Common myeloid progenitor, CD34-positive (primary cell): ENCODE data around the gene CELA2A.
"Not testable (repeated sequence)": the region's sequence is repeated elsewhere in the genome, so short reads cannot be mapped to it uniquely, and the experiment has no call there.

ENCODE experiments used
- CTCF ChIA-PET: fragments of 350-600 bp; sonication (Branson Sonifier 250); formaldehyde crosslinking; loops from one replicate; lab custom pipeline; 2021; ENCODE audit warnings: antibody characterized with exemption; lab: Charles Lee
- POLR2A ChIA-PET: fragments of 350-600 bp; sonication (Branson Sonifier 250); formaldehyde crosslinking; loops from one replicate; lab custom pipeline; 2021; ENCODE audit warnings: antibody characterized with exemption; lab: Charles Lee
- DNase-seq, 3 donors: peaks; one replicate each; pipeline versions ENCODE4 v3.0.0 to v3.0.0-alpha.2; 2013
- H3K27ac ChIP-seq, 2 experiments: 1 replicate in 1 of 2; 2 replicates in 1 of 2; pipeline ENCODE4 v1.7.0; 2013; ENCODE audit warnings: inconsistent platforms in 2 of 2, low read length in 2 of 2, mild to moderate bottlenecking in 2 of 2, low read depth in 1 of 2, moderate library complexity in 1 of 2; ENCODE audit not compliant: severe bottlenecking in 2 of 2, insufficient read depth in 1 of 2, poor library complexity in 1 of 2
- H3K27me3 ChIP-seq, 5 experiments: replicated peaks in 2 of 5; 1 replicate in 3 of 5; 2 replicates in 2 of 5; pipeline versions ENCODE4 v1.6.1 to v1.7.0; 2013; ENCODE audit warnings: low read length in 4 of 5, mild to moderate bottlenecking in 2 of 5, moderate library complexity in 2 of 5, inconsistent platforms in 1 of 5; ENCODE audit not compliant: insufficient read depth in 5 of 5, control insufficient read depth in 4 of 5
- H3K36me3 ChIP-seq, 4 experiments: 1 replicate in 2 of 4; 2 replicates in 2 of 4; pipeline versions ENCODE4 v1.6.1 to v1.7.0; 2013; ENCODE audit warnings: low read length in 3 of 4, control low read depth in 1 of 4, mild to moderate bottlenecking in 1 of 4; ENCODE audit not compliant: control insufficient read depth in 4 of 4, insufficient read depth in 4 of 4
- H3K4me1 ChIP-seq, 4 experiments: 1 replicate in 3 of 4; 2 replicates in 1 of 4; pipeline versions ENCODE4 v1.6.1 to v1.7.1; 2013; ENCODE audit warnings: low read length in 3 of 4, mild to moderate bottlenecking in 3 of 4, control low read depth in 1 of 4, inconsistent platforms in 1 of 4, moderate library complexity in 1 of 4; ENCODE audit not compliant: control insufficient read depth in 4 of 4, insufficient read depth in 4 of 4; ENCODE audit errors: control extremely low read depth in 1 of 4
- H3K4me3 ChIP-seq, 7 experiments: 1 replicate in 4 of 7; 2 replicates in 3 of 7; pipeline versions ENCODE4 v1.5.1 to v1.7.0; 2013; ENCODE audit warnings: mild to moderate bottlenecking in 7 of 7, low read length in 6 of 7, moderate library complexity in 6 of 7, inconsistent platforms in 2 of 7, low read depth in 2 of 7, control low read depth in 1 of 7; ENCODE audit not compliant: insufficient read depth in 4 of 7, control insufficient read depth in 1 of 7; ENCODE audit errors: extremely low read depth in 1 of 7
- H3K9me3 ChIP-seq, 5 experiments: 1 replicate in 4 of 5; 2 replicates in 1 of 5; pipeline versions ENCODE4 v1.6.1 to v1.7.1; 2013; ENCODE audit warnings: low read length in 4 of 5, mild to moderate bottlenecking in 2 of 5, inconsistent platforms in 1 of 5, low read depth in 1 of 5, moderate library complexity in 1 of 5; ENCODE audit not compliant: control insufficient read depth in 4 of 5, insufficient read depth in 2 of 5; ENCODE audit errors: control extremely low read depth in 1 of 5
- WGBS: methylation state at CpG from one replicate; pipeline ENCODE4 v1.1.5; 2013; ENCODE audit not compliant: insufficient coverage; 5-methylcytosine and 5-hydroxymethylcytosine counted together

CELA2A gene

GRCh38 chr1:15434739-15435138 lies 21.8 kb upstream of the CELA2A start:
- 92% methylated on average over 4 of the region's 8 CpGs for WGBS
- not testable (repeated sequence) for H3K27me3 ChIP-seq, H3K9me3 ChIP-seq, H3K27ac ChIP-seq, H3K4me3 ChIP-seq, H3K4me1 ChIP-seq, H3K36me3 ChIP-seq
- CTCF ChIA-PET: interaction anchor here (1.2 to 6.8 kb wide), 3 partner anchors 12 to 112 kb away, joined by 3 to 92 read pairs (median 3); no protein-coding TSS in a partner anchor
- peak in 2 of 3 donors; percentile 46 to 65 for DNase-seq
- POLR2A ChIA-PET: interaction anchor here (0.8 kb wide), 1 partner anchor 48 kb away, joined by 3 read pairs; no protein-coding TSS in a partner anchor

GRCh38 chr1:15435239-15436077 lies 21.1 kb upstream of the CELA2A start:
- H3K4me3 ChIP-seq: no peak overlapping the region
- H3K27ac ChIP-seq: no peak overlapping the region
- H3K4me1 ChIP-seq: peaks cover 0 to 6% (median under 1%) of the 10 kb centered on the region in 4 experiments
- peak in 1 of 3 donors; percentile 53 for DNase-seq
- POLR2A ChIA-PET: interaction anchor here (0.7 kb wide), 1 partner anchor 77 kb away, joined by 4 read pairs; no protein-coding TSS in a partner anchor
- WGBS: 97% methylated on average over 12 of the region's 17 CpGs
- H3K36me3 ChIP-seq: peaks cover 0 to 2% (median 1%) of the 10 kb centered on the region in 4 experiments
- H3K27me3 ChIP-seq: no peaks in the 10 kb centered on the region
- CTCF ChIA-PET: interaction anchor here (1.4 to 6.8 kb wide), 2 partner anchors 12 to 113 kb away, joined by 3 to 92 read pairs; no protein-coding TSS in a partner anchor
- no peaks in the 10 kb centered on the region for H3K9me3 ChIP-seq

DNA sequence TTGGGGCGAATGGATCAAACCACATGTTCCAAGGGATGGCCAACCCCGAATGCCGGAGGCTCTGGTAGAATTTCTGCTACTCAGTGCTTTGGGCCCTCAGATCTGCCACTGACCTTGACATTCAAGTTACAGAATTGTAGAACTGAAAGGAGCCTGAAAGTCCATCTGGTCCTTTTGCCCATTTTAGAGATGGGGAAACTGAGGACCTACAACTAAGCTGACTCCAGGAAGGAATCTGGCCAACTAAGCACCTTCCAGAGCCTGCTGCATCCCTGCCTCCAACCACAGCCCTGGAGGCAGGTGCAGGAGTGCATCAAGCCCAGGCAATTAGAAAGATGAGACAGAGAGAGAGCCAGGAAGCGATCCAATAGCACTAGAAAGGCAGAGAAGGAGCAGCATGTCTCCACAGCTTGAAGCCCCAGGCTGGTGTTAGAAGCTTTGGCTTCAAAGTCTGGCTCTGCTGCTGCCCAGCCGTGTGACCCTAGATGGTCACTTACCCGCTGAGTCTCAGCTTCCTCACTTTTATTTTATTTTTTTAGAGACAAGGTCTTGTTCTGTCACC lies 19.6 kb upstream of the CELA2A start:
- ChIA-PET CTCF (interaction anchor here (0.9 to 6.8 kb wide), 3 partner anchors 8 to 119 kb away, joined by 3 to 92 read pairs (median 3); no protein-coding TSS in a partner anchor), POLR2A (interaction anchor here (0.6 kb wide), 1 partner anchor 21 kb away, joined by 5 read pairs; no protein-coding TSS in a partner anchor)
- DNase-seq: no peak
- H3K4me1 ChIP-seq: peaks cover 0 to 6% (median under 1%) of the 10 kb centered on the region in 4 experiments
- H3K27ac ChIP-seq: no peak overlapping the region
- WGBS: 94% methylated on average over 4 of the region's 6 CpGs
- no peaks in the 10 kb centered on the region for H3K36me3 ChIP-seq
- no peaks in the 10 kb centered on the region for H3K9me3 ChIP-seq
- no peaks in the 10 kb centered on the region for H3K27me3 ChIP-seq
- no peak overlapping the region for H3K4me3 ChIP-seq

DNA sequence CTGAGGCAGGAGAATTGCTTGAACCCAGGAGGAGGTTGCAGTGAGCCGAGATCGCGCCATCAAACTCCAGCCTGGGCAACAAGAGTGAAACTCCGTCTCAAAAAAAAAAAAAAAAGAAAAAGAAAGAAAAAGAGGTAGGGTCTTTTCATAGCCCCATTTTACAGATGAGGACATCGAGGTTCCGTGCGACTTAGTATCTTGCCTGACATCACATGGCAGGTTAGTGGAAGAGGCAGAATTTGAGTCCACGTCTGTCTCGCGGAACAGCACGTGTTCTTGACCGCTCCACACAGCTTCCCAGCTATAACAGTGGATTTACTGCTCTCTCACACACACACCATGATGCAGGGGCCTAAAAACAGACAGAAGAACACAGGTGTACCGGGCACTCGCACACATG lies 17.2 kb upstream of the CELA2A start:
- H3K4me3 ChIP-seq: no peak overlapping the region
- H3K36me3 ChIP-seq: no peaks in the 10 kb centered on the region
- peaks cover 0 to 6% (median under 1%) of the 10 kb centered on the region in 4 experiments for H3K4me1 ChIP-seq
- ChIA-PET CTCF (interaction anchor here (0.6 kb wide), 1 partner anchor 288 kb away, joined by 3 read pairs; no protein-coding TSS in a partner anchor), POLR2A (no interaction called here)
- no peaks in the 10 kb centered on the region for H3K9me3 ChIP-seq
- DNase-seq: no peak
- no peak overlapping the region for H3K27ac ChIP-seq
- WGBS: 95% methylated on average over 7 of the region's 14 CpGs
- peaks cover 0 to 3% (median 0%) of the 10 kb centered on the region in 5 experiments for H3K27me3 ChIP-seq

DNA sequence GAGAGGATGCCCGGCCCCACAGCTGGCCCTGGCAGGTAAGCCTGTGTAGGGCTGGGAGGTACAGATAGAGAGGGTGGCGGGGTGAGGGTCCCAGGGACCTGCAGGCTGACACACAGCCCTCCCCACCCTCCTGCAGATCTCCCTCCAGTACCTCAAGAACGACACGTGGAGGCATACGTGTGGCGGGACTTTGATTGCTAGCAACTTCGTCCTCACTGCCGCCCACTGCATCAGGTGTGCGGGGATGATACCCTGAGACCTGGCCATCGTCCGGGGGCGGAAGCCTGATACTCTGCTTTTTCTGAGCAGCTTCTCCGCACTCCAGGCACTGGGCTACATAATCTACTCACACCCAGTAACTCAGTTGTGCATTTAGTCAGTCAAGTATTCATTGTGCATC lies 16.2 kb upstream of the CELA2A start:
- ChIA-PET POLR2A (no interaction called here), CTCF (interaction anchor here (0.5 to 2.1 kb wide), 3 partner anchors 8 to 11 kb away, joined by 3 to 7 read pairs (median 5); no protein-coding TSS in a partner anchor)
- no peak for DNase-seq
- H3K27me3 ChIP-seq: peaks cover 0 to 3% (median 0%) of the 10 kb centered on the region in 5 experiments
- no peak overlapping the region for H3K27ac ChIP-seq
- H3K9me3 ChIP-seq: no peaks in the 10 kb centered on the region
- no peak overlapping the region for H3K4me3 ChIP-seq
- peaks cover 0 to 5% (median 2%) of the 10 kb centered on the region in 4 experiments for H3K4me1 ChIP-seq
- no peaks in the 10 kb centered on the region for H3K36me3 ChIP-seq
- 98% methylated on average over 12 of the region's 13 CpGs for WGBS

DNA sequence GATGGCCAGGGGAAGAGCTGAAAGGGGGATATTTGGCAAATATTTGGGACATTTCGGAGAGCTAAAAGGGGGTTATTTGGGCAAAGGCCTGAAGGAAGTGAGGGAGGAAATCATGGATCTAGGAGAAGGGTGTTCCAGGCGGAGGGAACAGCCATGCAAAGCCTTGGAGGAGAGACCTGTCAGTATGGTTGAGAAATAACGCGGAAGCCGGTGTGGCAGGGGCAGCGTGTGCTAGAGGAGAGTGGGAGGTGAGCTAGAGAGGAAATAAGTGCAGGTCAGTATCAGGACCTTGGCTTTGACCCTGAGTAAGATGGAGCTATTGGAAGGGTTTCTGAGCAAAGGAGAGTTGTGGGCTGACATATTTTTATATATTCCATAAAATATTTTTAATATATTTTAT lies 15.3 kb upstream of the CELA2A start:
- ChIA-PET CTCF (interaction anchor here (1.8 to 3.4 kb wide), 3 partner anchors 10 to 117 kb away, joined by 5 to 14 read pairs (median 7); no protein-coding TSS in a partner anchor), POLR2A (no interaction called here)
- H3K4me3 ChIP-seq: no peak overlapping the region
- no peak for DNase-seq
- H3K4me1 ChIP-seq: peaks cover 0 to 11% (median 3%) of the 10 kb centered on the region in 4 experiments
- H3K27ac ChIP-seq: no peak overlapping the region
- no peaks in the 10 kb centered on the region for H3K36me3 ChIP-seq
- 100% methylated on average over 4 of the region's 6 CpGs for WGBS
- H3K27me3 ChIP-seq: peaks cover 0 to 4% (median 0%) of the 10 kb centered on the region in 5 experiments
- H3K9me3 ChIP-seq: no peaks in the 10 kb centered on the region
